Lower leg skin (tissue), 3 donors: Measurements from ENCODE around the gene UQCRC1.

ENCODE experiments used
- POLR2A ChIP-seq, 2 donors: fragments of 450-650 bp; IDR thresholded peaks; one replicate each; pipeline ENCODE4 v1.6.1; 2016 to 2017; ENCODE audit warnings: antibody characterized with exemption in 2 of 2, mild to moderate bottlenecking in 1 of 2, moderate library complexity in 1 of 2
- TF ChIP-seq, protein P1 (sequence below), 3 donors: fragments of 450-650 bp; IDR thresholded peaks; one replicate each; pipeline ENCODE4 v1.5.1; 2016; ENCODE audit warnings: antibody characterized with exemption in 3 of 3, mild to moderate bottlenecking in 3 of 3, moderate library complexity in 2 of 3

DNA sequence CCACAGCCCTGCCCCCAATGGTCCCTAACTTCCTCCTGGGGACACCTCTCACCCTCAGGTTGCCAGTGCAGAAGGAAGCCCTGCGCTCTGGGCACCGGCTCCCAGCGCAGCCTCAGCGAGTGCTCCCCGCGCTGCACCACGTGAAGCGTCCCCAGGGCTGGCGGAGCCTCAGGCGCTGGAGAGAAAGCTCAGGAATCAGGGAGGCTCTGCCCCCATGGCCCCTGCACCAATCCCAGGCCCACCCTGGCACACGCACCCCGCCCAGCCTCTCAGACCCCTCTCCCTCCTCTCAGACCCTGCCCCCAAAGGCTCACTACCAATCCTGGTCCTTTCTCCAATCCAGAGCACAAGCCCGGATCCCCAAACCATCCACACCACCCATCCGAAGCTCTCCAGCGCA is 21.2 kb downstream of the UQCRC1 start:
- TF ChIP-seq, protein P1, sequence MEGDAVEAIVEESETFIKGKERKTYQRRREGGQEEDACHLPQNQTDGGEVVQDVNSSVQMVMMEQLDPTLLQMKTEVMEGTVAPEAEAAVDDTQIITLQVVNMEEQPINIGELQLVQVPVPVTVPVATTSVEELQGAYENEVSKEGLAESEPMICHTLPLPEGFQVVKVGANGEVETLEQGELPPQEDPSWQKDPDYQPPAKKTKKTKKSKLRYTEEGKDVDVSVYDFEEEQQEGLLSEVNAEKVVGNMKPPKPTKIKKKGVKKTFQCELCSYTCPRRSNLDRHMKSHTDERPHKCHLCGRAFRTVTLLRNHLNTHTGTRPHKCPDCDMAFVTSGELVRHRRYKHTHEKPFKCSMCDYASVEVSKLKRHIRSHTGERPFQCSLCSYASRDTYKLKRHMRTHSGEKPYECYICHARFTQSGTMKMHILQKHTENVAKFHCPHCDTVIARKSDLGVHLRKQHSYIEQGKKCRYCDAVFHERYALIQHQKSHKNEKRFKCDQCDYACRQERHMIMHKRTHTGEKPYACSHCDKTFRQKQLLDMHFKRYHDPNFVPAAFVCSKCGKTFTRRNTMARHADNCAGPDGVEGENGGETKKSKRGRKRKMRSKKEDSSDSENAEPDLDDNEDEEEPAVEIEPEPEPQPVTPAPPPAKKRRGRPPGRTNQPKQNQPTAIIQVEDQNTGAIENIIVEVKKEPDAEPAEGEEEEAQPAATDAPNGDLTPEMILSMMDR (IDR thresholded peaks at IDR 0.05), result no peak
- TF ChIP-seq POLR2A (IDR thresholded peaks at IDR 0.05), result no peak
